Activated T-cell treated with anti-CD3 and anti-CD28 coated beads, Interleukin-2, amount 50 U/mL, for 48 hours (primary cell): ENCODE data around the gene GRIK5.
"Not testable (repeated sequence)": the region's sequence is repeated elsewhere in the genome, so short reads cannot be mapped to it uniquely, and the experiment has no call there.

Experiments
- DNase-seq, 2 experiments: peaks; one replicate each; pipeline ENCODE4 v3.0.0-alpha.2; 2020

GRIK5 gene, protein sequence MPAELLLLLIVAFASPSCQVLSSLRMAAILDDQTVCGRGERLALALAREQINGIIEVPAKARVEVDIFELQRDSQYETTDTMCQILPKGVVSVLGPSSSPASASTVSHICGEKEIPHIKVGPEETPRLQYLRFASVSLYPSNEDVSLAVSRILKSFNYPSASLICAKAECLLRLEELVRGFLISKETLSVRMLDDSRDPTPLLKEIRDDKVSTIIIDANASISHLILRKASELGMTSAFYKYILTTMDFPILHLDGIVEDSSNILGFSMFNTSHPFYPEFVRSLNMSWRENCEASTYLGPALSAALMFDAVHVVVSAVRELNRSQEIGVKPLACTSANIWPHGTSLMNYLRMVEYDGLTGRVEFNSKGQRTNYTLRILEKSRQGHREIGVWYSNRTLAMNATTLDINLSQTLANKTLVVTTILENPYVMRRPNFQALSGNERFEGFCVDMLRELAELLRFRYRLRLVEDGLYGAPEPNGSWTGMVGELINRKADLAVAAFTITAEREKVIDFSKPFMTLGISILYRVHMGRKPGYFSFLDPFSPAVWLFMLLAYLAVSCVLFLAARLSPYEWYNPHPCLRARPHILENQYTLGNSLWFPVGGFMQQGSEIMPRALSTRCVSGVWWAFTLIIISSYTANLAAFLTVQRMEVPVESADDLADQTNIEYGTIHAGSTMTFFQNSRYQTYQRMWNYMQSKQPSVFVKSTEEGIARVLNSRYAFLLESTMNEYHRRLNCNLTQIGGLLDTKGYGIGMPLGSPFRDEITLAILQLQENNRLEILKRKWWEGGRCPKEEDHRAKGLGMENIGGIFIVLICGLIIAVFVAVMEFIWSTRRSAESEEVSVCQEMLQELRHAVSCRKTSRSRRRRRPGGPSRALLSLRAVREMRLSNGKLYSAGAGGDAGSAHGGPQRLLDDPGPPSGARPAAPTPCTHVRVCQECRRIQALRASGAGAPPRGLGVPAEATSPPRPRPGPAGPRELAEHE

DNA sequence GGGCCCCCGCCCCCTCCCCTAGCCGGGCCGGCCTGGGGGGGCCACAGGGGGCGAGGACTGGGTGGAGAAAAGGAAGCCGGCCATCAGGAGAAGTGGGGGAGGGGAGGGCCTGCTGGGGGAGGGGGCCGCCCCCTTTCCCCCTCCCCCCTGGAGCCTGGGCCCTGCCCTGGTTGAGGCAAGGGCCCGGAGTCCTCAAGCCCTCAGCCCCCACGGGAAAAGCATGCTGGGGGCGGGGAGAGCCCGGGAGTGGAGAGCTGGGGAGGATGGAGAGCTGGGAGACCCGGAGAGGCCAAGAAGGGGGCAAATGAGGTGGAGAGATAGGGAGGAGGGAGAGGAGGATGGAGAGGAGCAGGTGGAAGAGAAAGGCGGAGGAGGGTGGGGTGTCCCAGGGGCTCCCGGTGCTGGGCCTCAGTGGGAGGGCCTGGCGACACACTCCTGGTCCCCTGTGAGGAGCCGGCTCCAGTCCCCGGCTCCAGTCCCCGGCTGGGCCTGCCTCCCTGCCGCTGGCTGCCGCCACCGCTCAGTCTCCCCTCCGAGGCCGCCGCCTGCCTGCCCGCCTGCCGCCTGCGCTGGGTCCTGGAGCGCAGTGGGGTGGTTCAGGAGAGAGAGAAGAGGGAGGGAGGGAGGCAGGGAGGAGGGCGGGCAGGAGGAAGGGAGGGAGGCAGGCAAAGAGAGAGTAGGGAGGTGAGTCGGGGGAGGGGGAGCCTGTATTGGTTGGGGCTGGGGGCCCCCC is at the start of gene GRIK5:
Gene GRIK5, minus strand, starts transcription at position 588 of the 733 bp plus-strand sequence. CDS start 4,436 bp downstream, outside the sequence.
- no peak for DNase-seq

DNA sequence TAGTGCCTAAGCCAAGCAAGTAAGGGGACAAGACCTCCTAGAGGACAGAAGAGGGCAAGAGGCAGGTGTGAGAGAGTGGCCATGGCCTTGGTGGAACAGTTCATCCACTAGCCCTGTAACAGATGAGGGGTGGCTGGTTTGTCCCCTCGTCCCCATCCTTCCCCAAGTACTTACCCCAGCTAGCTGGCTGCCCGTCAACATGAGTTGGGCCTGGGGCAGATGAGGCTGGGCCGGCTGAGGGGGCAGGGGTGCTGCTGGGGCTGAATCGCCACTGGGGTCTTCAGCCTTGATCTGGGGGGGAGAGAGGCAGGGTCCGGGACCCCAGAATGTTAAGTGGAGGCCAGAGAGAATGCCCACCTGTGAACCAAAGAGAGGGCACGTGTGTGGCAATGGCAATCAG is 47.1 kb upstream of the GRIK5 start:
- no peak for DNase-seq

DNA sequence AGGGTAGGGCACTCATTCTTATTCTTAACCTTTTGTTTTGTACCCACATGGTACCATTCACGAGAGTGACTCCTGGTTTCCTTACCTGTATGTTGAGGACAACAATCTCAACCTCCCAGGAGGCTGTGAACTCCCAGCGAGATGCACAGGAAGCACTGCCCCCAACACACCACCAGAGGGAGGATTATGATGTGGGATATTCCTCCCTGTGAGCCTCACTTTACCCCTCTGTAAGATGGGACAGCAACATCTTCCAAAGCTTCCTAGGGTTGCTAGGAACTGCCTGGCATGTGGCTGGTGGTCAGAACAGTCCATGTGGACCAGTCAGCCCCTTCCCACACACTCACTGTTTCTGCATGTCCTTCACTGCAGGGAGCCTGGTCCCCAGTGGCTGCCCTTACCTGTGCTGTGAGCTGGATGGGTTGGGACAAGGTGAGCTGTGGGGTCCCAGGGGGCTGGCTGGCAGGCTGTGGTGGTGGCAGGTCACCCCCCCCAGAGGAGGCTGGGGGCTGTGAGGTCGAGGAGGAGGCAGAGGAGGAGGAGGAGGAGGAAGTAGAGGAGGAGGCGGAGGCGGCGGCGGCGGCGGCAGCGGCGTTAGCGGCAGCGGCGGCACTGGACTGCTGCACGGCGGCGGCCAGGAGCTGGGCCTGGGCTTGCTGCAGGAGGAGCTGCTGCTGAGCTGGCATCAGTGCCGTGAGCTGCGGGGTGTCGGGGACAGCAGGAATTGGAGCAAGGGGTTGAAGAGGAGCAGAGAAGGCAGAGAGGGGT is 46.5 kb upstream of the GRIK5 start:
- DNase-seq = no peak

DNA sequence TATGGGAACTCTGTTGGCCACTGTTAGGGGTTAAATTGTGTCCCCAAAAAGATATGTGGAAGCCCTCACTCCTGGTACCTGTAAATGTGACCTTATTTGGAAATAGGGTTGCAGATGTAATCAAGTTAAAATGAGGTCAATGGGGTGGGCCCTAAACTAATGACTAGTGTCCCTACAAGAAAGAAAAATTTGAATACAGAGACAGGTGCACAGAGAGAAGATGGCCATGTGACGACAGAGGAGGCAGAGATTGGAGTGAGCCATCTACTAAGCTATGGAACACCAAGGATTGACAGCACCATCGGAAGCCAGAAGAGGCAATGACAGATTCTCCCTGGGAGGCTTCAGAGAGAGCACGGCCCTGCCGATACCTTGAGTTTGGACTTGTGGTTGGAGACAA is 45.7 kb upstream of the GRIK5 start:
- DNase-seq = no peak

DNA sequence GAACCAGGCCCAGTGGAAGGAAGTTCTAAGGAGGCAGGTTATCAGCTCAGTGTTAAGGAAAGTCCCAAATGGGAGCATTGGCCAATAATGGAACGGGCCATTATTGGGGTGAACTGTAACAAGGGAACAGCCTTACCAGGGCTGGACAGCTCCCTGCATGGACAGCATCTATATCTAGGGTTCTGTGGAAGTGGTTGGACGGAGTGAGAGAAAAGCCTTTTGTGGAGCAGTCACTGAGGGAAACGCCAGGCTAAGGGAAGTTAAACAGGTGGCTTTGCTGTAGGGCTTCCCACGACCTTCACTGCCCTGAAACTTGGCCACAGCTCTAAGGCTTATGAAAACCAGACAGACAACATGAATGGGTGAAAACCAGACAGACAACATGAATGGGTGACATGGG is 45.2 kb upstream of the GRIK5 start:
- DNase-seq = no peak

DNA sequence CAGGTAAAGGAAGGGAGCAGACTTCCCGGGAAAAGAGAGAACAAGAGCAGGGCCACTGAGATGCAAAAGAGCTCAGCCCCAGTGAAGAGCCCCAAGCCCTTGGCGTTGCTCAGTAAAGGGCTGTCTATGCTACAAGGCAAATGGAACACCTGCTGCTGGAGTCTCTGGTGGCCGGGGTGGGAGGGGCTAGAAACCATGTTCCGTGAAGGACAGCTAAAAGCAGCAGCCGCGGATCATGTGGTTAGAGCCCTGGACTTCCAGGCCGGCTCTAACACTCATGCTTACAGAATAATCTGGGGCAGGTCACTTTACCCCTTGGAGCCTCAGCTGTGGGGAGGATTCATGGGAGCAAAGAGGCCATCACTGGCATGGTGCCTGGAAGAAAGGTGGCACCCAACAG is 44.4 kb upstream of the GRIK5 start:
- no peak for DNase-seq

DNA sequence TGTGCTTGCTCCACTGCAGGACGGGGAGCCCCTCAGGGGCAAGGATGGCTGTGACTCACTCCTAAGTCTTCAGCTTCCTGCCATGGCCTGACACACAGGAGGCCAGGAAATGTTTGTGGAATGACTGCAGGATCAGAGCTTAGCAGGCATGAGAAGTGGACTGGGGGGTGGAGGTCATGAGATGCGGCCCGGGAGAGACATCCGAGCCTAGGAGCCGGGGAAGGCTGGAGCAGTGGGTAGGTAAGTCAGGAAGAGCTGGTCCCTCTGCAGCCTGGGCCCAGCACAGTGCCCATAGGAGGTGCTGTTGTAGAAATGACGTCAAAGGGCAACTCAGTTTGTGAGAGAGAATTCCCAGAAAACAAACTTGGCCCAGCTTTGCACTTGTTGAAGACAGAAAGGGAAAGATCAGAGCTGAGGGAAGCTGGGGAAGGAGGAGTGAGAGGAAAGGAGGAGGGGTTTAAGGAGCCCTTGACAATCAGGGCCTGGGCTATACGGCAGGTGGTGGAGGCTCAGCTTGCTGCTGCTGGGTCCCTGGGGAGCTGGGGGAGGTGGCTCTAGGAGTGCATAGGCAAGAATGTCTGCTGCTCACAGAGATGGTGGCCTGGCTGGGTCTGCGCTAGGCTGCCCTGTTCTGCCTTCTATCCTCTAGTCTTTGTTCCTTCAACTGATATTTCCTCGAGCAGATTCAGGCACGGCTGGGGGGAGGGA is 43.8 kb upstream of the GRIK5 start:
- no peak for DNase-seq

DNA sequence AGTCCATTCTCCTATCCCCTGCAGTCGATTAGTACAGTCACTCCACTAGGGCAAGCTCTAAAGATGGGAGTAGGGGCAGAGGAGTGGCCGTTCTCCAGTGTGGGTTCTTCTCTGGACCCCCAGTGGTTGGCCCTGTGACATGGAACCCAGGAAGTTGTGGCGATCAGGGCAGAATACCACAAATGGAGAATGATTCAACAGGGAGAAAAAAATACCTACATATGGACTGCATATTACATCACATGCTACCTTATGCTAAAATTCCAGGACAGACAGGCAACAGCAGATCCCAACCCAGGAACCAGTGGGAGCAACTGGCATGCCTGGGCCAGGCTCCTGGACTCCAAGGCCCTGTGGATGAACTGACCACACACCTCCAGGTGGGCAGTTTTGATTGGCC is 41.8 kb upstream of the GRIK5 start:
- DNase-seq = no peak

DNA sequence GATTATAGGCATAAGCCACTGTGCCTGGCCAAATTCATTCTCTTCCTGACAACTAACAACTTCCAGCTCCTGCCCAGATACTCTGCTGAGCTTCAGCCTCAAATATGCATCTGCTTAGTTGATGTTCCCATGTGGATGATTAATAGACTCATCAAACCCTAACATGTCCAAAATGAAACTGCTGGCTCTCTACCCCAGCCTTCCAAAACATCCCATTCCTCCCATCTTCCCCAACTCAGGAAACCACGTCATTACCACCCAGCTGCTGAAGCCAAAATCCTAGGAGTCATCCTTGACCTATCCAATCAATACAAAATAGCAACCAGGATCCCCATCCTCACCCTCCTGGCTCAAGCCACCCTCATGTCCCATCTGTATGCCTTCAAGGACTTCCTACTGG is 41.4 kb upstream of the GRIK5 start:
- no peak for DNase-seq

DNA sequence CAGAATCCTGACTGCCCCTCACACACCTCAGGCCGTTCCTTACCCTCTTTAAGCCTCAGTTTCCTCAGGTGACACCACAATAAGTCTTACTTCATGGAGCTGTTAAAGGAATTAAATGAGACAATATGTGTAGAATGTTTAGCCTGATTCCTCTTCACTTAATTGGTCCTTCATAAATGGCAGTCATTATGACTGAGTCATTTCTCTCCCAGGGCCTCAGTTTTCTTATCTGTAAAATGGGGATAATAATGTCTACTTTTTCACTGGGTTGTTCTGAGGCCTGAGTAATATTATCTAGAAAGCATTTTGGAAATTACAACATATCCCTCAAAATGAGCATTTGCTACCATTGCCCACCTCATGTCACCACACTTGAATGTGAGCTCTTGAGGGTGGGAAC is 40.7 kb upstream of the GRIK5 start:
- DNase-seq = no peak

DNA sequence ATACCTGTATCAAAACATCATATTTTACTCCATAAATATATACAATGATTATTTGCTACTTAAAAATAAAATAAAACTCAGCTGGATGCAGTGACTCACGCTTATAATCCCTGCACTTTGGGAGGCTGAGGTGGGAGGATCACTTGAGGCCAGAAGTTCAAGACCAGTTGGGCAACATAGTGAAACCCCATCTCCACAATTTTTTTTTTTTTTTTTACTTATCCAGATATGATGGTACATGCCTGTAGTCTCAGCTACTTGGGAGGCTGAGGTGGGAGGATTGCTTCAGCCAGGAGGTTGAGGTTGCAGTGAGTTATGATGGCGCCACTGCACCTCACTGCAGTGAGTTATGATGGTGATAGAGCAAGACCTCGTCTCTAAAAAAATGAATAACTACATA is 39.9 kb upstream of the GRIK5 start:
- DNase-seq = no peak

DNA sequence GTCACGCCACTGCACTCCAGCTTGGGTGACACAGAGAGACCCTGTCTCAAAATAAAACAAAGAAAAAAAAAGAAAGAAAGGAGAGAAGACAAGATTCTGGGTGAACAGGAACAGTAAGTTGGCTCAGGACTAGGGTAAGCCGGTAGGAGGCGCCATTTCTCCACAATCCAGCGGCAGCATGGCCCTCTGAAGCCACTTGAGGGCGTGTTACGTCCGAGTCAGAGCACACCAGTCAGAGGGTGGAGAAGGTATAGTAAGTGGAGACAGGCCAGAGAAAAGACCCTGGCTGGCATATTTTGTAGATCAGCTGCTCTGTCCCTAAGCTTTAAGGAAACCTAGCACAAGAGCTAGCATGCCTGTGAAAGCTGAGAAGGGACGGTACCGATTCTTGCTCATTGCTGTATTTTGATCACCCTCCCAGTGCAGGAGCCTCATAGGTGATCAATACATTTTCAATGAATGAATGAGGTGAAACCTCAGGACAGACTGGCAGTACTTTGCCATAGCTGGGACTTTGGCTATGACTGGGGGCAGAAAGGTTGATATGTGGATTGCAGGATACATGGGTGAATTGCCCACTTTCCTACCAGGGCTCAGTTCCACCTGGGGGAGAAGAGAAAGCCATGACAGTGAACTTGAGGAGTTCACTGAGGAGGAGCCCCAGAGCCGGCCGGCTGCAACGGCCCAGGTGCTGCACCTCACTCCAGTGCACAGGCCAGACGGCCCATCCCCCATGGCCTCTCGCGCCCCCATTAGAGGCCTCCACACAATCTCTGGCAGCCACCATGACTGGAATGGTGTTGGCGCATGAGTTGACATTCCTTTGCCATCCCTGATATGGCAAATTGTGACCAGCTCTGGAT is 38.8 kb upstream of the GRIK5 start:
- DNase-seq = peak; percentile 91 to 93

DNA sequence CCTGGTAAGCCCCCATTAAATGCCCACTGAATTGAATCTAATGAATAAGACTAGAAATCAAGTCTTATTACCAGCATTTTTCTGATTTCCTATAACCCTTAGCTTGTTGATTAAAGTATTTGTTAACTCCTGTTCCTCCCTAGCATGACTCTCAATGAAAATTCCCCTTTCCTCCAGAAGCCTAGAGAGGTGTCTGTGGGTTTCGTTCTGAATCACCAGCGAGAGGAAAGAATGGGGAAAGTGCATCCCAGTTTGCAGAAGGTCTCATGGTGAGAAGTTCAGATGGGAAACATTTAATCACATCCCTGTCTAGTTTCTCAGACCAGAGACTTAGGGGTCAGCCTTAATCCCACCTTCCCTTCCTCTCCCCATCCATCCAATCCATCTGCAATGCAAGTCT is 35.4 kb upstream of the GRIK5 start:
- no peak for DNase-seq

DNA sequence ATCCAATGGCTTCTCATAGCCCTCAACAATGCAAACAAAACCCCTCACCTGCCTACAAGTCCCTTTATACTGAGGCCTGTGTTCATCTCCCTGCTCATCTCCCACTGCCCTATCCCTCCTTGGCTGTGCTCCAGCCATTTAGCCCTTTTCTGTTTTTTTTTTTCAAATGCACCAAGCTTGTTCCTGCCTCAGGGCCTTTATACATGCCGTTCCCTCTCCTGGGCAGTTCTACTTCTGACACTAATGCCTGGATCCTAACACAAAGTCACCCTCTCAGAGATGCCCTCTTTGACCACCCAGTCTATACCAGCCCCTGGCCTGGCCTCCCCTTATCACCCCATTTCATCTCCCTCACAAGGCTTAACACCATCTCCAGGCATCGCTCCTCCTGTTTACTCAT is 32.9 kb upstream of the GRIK5 start:
- DNase-seq = no peak

DNA sequence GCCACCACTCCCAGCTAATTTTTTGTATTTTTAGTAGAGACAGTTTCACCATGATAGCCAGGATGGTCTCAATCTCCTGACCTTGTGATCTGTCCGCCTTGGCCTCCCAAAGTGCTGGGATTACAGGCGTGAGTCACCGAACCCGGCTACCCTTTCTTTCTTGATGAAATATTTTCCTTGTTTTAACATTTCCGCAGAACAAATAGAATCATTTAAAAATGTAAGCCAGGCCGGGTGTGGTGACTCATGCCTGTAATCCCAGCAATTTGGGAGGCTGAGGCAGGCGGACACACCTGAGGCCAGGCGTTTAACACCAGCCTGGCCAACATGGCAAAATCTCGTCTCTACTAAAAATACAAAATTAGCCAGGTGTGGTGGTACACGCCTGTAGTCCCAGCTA is 30.2 kb upstream of the GRIK5 start:
- not testable (repeated sequence) for DNase-seq

DNA sequence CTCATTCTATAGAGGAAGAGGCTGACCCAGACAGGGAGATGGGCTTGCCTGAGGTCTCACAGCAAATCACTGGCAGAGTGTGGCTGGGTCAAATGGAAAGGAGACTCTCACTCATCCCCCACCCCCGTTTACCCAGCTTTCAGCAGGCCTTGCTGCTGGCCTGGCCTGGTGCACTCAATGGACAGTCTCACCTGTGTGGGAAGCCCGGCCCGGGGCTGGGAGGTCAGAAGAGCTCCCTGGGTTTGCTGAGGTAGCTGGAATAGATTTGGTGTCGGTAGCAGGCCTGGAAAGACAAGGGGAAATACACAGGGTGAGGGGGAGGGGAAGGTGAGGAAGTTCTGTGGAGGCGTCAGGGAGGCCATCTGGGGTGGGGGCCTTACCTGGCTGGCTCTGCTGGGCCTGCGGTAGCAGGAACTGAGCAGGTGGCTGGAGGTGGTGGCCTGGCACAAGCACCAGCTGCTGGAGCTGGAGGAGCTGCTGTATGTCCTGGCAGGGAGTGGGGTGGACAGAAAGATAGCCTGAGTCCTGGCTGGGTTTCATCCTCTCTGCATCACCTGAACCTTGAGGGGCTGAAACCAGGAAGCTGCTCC is 29.4 kb upstream of the GRIK5 start:
- DNase-seq = no peak

DNA sequence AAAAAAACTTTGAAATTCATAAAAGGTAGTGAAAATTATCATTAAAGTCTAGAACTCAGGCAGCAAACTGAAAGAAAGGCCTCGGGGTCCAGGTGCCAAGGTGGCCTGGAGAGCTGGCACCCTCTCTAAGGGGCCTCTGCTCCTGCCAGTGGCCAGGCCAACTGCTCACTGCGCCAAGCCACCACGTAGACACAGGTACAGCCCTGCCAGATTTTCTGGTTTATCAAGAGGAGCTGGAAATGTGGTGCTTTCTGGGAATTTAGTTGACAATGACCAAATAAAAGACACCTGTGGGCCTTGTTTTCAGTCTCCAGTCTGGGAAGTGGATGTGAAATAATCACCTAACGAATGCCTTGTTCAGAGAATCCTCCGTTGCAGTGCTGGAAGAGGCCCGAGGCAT is 28.8 kb upstream of the GRIK5 start:
- no peak for DNase-seq

DNA sequence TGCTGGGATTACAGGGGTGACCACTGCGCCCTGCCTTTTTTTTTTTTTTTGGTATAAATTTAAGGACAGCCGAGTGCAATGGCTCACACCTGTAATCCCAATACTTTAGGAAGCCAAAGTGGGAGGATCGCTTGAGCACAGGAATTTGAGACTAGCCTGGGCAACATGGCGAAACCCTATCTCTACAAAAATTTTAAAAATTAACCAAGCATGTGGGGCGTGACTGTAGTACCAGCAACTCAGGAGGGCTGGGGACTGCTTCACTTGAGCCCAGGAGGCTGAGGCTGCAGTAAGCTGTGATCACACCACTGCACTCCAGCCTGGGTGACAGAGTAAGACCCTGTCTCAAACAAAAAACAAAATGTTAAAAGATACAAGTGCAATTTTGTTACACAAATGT is 27.5 kb upstream of the GRIK5 start:
- DNase-seq = no peak

DNA sequence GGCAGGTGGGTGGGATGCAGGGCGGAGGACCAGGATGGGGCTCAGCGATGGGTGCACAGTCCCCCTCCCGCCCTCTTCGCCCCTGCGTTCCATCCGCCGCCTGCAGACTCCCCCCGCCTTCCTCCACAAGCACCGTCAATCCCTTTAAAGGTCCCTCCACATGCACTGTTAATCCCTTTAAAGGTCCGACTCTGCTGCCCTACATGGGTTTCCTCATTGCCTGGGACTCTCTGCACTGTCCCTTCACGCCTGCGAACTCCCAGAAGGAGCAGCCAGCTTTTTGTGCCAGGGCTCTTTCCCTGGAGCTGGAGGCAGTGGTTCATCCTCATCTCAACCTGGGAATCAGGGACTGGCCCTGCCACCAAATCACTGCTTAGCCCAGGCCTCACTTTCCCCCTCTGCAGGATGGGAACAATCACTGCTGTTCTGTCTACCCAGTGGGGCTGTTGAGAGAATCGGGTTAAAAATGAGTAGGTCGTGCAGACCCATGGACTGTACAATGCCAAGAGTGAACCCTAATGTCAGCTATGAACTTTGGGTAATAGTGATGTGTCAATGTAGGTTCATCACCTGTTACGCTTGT is 26.3 kb upstream of the GRIK5 start:
- DNase-seq = no peak

DNA sequence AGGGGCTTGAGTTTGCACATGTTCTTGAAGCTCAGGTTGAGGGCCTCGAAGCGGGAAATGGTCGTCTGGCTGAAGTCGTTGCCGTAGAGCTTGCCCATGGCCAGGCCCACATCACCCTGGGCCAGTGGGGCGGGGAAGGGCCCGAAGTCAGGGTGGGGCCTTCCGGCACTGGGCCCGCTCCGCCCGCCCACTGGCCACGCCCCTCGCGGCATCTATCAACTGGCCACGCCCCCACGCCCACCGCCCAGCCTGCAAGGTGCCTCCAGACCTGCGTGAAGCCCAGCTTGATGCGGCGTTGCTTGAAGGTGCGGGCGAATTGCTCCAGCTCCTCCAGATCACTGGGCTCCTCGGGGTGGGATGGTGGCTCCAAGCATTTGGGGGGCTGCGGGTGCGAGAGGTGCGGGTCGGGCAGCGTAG is 25.8 kb upstream of the GRIK5 start:
- DNase-seq = no peak
